HUES48 (cell line): ENCODE data around the gene MRGPRD.

Experiments
- H3K27ac ChIP-seq: one replicate; pipeline ENCODE4 v1.7.0; 2013; ENCODE audit warnings: low read depth, low read length, inconsistent platforms
- H3K27me3 ChIP-seq: 2 replicates; pipeline ENCODE4 v1.6.1; 2013; ENCODE audit warnings: mild to moderate bottlenecking, low read length; ENCODE audit not compliant: control insufficient read depth, insufficient read depth
- H3K36me3 ChIP-seq: 2 replicates; pipeline ENCODE4 v1.6.1; 2013; ENCODE audit warnings: low read length; ENCODE audit not compliant: control insufficient read depth, insufficient read depth
- H3K4me1 ChIP-seq: 2 replicates; pipeline ENCODE4 v1.6.1; 2013; ENCODE audit warnings: mild to moderate bottlenecking, low read length; ENCODE audit not compliant: control insufficient read depth, insufficient read depth
- H3K4me3 ChIP-seq: 2 replicates; pipeline ENCODE4 v1.5.1; 2013; ENCODE audit warnings: mild to moderate bottlenecking, low read depth, low read length
- H3K9ac ChIP-seq: 2 replicates; pipeline ENCODE4 v1.6.1; 2013; ENCODE audit warnings: mild to moderate bottlenecking, low read depth, low read length, moderate library complexity
- H3K9me3 ChIP-seq: 2 replicates; pipeline ENCODE4 v1.6.1; 2013; ENCODE audit warnings: low read length; ENCODE audit not compliant: control insufficient read depth, insufficient read depth

MRGPRD gene

DNA sequence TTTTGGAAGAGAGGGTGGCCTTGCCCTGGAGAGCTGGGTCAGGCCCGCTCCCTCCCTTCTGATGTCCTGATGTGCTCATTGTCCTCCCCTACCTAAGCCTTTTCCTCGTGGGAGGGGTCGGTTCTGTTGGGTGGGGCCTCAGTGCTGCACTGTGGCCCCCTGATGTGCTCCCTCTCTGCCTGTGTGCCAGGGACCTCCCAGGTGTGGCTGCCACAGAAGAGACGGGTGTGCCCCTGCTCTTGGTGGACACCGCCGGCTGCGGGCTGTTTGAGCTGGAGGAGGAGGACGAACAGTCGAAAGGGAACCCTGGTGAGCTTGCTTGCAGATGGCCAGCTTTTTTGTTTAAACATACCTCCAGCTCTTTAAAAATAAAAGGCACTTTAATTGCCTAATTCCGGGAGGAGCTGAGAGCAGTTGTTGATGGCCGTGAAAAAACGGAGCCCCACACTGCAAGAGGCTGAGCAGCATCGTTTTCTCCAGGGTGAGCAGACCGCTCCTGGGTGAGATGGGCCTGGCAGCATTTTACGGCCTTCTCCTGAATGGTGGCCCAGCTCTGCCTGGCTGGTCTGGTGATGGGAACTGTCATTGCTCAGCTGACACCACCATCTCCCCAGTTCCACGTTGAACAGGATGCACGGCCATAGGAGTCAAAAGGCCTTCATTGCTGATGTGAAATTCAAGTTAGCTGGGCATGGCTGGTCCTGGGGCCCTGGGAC, 47.0 kb downstream of the MRGPRD start:
- H3K9me3 ChIP-seq = no peaks in the 10 kb centered on the region
- no peak overlapping the region for H3K27ac ChIP-seq
- no peaks in the 10 kb centered on the region for H3K27me3 ChIP-seq
- H3K4me1 ChIP-seq = no peaks in the 10 kb centered on the region
- H3K36me3 ChIP-seq = peaks cover 76% of the 10 kb centered on the region
- no peak overlapping the region for H3K4me3 ChIP-seq
- H3K9ac ChIP-seq = no peak overlapping the region

DNA sequence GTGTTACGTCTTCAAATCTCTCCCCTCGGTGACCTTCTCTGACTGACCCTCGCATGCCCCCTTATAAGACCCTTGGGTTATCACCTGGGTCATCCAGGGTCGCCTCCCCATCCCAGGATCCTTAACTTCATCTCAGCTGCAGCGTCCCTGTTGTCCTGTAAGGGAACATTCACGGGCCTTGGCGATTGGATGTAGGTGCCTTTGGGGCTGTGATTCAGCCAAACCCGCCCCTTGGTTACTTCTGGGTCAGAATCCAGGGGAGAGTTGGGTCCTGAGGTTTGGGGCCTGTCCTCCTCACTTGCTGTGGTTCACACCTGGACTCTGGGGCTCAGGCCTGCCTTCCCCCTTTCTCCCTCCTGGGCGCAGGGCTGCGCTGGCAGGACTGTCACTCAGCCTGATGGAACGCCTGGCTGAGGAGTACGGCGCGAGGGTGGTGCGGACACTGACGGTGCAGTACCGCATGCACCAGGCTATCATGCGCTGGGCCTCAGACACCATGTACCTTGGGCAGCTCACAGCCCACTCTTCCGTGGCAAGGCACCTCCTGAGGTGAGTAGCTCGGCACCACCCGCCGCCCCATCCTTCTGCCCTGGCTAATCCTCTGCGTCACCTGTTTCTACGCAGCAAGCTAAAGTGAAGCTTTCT, 47.7 kb downstream of the MRGPRD start:
- Histone ChIP-seq H3K4me1 (no peaks in the 10 kb centered on the region), H3K27ac (no peak overlapping the region)

DNA sequence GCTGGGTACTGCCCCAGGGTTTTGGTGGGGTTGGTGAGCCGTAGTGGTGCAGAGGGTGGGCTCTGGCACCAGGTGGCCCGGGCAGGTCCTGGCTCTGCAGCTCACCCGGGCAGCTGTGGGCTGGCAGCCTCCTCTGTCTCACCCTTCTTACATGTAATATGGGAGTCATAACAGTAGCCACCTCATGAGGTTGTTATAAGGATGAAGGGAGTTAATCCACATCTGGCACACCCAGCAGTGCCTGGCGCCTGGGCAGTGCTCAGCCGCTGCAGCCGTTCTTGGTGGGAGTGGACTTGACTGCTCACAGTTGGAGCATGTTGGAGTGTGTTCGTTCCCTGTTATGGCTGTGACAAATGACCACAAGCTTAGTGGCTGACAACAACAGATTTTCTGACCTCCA, 48.4 kb downstream of the MRGPRD start:
- Histone ChIP-seq H3K9ac (no peak overlapping the region), H3K36me3 (peaks cover 75% of the 10 kb centered on the region), H3K4me3 (no peak overlapping the region)

More for the DNA sequence above, 47.7 kb downstream of the MRGPRD start:
- H3K36me3 ChIP-seq = peaks cover 78% of the 10 kb centered on the region
- H3K4me3 ChIP-seq = no peak overlapping the region
- H3K9ac ChIP-seq = no peak overlapping the region
- H3K9me3 ChIP-seq = no peaks in the 10 kb centered on the region
- H3K27me3 ChIP-seq = no peaks in the 10 kb centered on the region

DNA sequence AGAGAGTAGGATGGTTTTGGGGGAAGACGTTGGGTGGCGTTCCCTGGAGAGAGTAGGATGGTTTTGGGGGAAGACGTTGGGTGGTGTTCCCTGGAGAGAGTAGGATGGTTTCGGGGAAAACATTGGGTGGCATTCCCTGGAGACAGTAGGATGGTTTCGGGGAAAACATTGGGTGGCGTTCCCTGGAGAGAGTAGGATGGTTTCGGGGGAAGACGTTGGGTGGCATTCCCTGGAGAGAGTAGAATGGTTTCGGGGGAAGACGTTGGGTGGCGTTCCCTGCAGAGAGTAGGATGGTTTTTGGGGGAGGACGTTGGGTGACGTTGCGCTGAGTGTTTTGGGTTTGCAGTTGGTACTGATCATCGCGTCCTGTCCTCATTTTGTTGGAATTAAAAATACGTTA, 48.9 kb downstream of the MRGPRD start:
- Histone ChIP-seq H3K27ac (no peak overlapping the region), H3K4me1 (no peaks in the 10 kb centered on the region), H3K27me3 (no peaks in the 10 kb centered on the region), H3K9me3 (no peaks in the 10 kb centered on the region), H3K9ac (no peak overlapping the region), H3K36me3 (peaks cover 75% of the 10 kb centered on the region), H3K4me3 (no peak overlapping the region)

More for the DNA sequence above, 48.4 kb downstream of the MRGPRD start:
- Histone ChIP-seq H3K9me3 (no peaks in the 10 kb centered on the region), H3K27me3 (no peaks in the 10 kb centered on the region), H3K27ac (no peak overlapping the region), H3K4me1 (no peaks in the 10 kb centered on the region)

DNA sequence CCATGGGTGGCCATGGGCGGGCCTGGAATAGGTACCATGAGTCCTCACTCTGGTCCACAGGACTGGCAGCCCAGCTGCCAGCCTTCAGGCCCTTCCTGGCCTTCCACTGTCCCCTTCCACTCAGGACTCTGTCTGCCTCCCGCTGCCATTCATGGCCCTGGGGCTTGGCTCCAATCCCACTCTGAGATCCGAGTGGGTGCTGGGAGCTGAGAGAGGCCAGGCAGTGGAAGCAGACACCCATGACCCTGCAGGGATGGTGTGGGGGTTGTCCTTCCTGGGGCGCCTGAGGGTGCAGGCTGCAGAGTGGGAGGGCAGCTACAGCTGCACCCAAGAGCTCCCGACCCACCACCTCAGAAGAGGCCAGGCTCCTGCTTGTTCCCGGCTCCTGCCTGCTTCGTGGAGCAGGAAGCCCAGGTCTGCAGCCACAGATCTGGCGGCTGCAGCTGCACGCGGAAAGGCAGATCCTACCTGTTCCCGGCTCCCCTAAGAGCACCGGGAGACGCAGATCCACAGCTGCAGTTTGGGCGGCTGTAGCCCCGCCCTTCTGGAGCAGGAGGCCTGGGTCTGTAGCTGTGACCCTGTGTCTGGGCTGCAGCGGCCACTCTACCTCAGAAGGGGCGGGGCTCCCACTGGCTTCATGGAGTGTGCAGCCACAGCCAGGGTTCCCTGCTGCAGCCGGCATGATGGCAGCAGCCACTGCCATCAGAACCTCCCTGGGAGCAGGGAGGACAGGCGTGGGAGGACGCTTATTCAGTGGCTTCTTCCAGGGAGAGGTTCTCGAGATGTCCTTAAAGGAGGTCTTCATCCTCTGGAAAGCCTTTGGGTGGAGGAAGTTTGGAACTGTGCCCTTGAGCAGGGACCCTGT, 49.6 kb downstream of the MRGPRD start:
- Histone ChIP-seq H3K9me3 (no peaks in the 10 kb centered on the region), H3K36me3 (peaks cover 74% of the 10 kb centered on the region), H3K27ac (no peak overlapping the region), H3K4me1 (no peaks in the 10 kb centered on the region), H3K9ac (no peak overlapping the region), H3K4me3 (no peak overlapping the region), H3K27me3 (no peaks in the 10 kb centered on the region)
